ENCODE data around the gene TUBGCP4. TPM values are rescaled to one million over a fixed set of nuclear protein-coding genes. Genes with fewer than 3 reads are reported as not detected.

Gene TUBGCP4
- total RNA-seq, 6 experiments from 2014 or later = 8.0 to 14.0 (median 9.5) TPM

- WGBS (ENCODE audit: insufficient coverage, low coverage, low lambda C conversion rate, missing lambda C conversion rate) = 92% methylated on average over 2 of the region's 2 CpGs
- Histone ChIP-seq H3K36me3 (peaks cover 0 to 13% (median 9%) of the 10 kb centered on the region in 4 donors), H3K27me3 (no peaks in the 10 kb centered on the region), H3K9me3 (no peaks in the 10 kb centered on the region), H3K27ac (no peak overlapping the region), H3K4me3 (no peak overlapping the region), H3K4me1 (no peaks in the 10 kb centered on the region)
- DNase-seq = no peak
- no peak for ATAC-seq
- intact Hi-C loops (cut with DNase I) = no loop called here
- no peak for TF ChIP-seq POLR2A (IDR thresholded peaks at IDR 0.05)
Measured at GRCh38 chr15:43352693-43353382, 18.1 kb upstream of the TUBGCP4 start.

GRCh38 chr15:43360821-43361220 is 10.1 kb upstream of the TUBGCP4 start:
- DNase-seq = no peak
- 100% methylated on average over 4 of the region's 4 CpGs for WGBS (ENCODE audit: insufficient coverage, low coverage, low lambda C conversion rate, missing lambda C conversion rate)
- no peak for ATAC-seq
- TF ChIP-seq POLR2A (IDR thresholded peaks at IDR 0.05) = no peak
- TF ChIP-seq CTCF (IDR thresholded peaks at IDR 0.05) = no peak
- no peaks in the 10 kb centered on the region for H3K4me1 ChIP-seq
- no peak overlapping the region for H3K27ac ChIP-seq
- peaks cover 0 to 45% (median 23%) of the 10 kb centered on the region in 4 donors for H3K36me3 ChIP-seq
- no peaks in the 10 kb centered on the region for H3K27me3 ChIP-seq
- H3K9me3 ChIP-seq = peaks cover 0 to 20% (median 10%) of the 10 kb centered on the region in 4 donors
- H3K4me3 ChIP-seq = no peak overlapping the region
- intact Hi-C loops (cut with DNase I) = no loop called here

- intact Hi-C loops (cut with DNase I) = no loop called here
- H3K27ac ChIP-seq = no peak overlapping the region
- DNase-seq = no peak
- ATAC-seq = no peak
- peaks cover 0 to 45% (median 23%) of the 10 kb centered on the region in 4 donors for H3K36me3 ChIP-seq
- H3K9me3 ChIP-seq = peaks cover 0 to 20% (median 10%) of the 10 kb centered on the region in 4 donors
- H3K27me3 ChIP-seq = no peaks in the 10 kb centered on the region
- no peak overlapping the region for H3K4me3 ChIP-seq
- H3K4me1 ChIP-seq = no peaks in the 10 kb centered on the region
- no peak for TF ChIP-seq POLR2A (IDR thresholded peaks at IDR 0.05)
- no peak for TF ChIP-seq CTCF (IDR thresholded peaks at IDR 0.05)
- WGBS (ENCODE audit: insufficient coverage, low coverage, low lambda C conversion rate, missing lambda C conversion rate) = 98% methylated on average over 7 of the region's 7 CpGs
Measured at GRCh38 chr15:43361313-43361903, 9.5 kb upstream of the TUBGCP4 start.

GRCh38 chr15:43370310-43370974 is 459 bp upstream of the TUBGCP4 start:
- peaks cover 0 to 4% (median 0%) of the 10 kb centered on the region in 4 donors for H3K36me3 ChIP-seq
- no peaks in the 10 kb centered on the region for H3K9me3 ChIP-seq
- no peaks in the 10 kb centered on the region for H3K27me3 ChIP-seq
- H3K4me1 ChIP-seq = peaks cover 0 to 16% (median 5%) of the 10 kb centered on the region in 4 donors
- peak in 1 of 3 donors; percentile 21 for DNase-seq
- TF ChIP-seq CTCF (IDR thresholded peaks at IDR 0.05) (no peak), POLR2A (IDR thresholded peaks at IDR 0.05) (no peak)
- H3K27ac ChIP-seq = peak overlapping the region; percentile 39 to 66 (median 60)
- WGBS (ENCODE audit: insufficient coverage, low coverage, low lambda C conversion rate, missing lambda C conversion rate) = under 1% methylated on average over 31 of the region's 45 CpGs
- intact Hi-C loops (cut with DNase I) = no loop called here
- H3K4me3 ChIP-seq = peak overlapping the region; percentile 80 to 95 (median 89)
- peak; percentile 63 to 73 (median 70) for ATAC-seq

Data from right lobe of liver (tissue), 6 donors.